Colonic mucosa (tissue), 4 donors: ENCODE data around the gene NUDT6. TPM values are rescaled to one million over a fixed set of nuclear protein-coding genes. Genes with fewer than 3 reads are reported as not detected.

ENCODE experiments used
- DNase-seq: peaks from one replicate; pipeline ENCODE4 v3.0.0-alpha.2; 2020
- H3K27ac ChIP-seq: fragments of 200-600 bp; one replicate; pipeline ENCODE4 v1.8.0; 2021
- H3K27me3 ChIP-seq: fragments of 200-600 bp; one replicate; pipeline ENCODE4 v1.8.0; 2021
- H3K36me3 ChIP-seq: fragments of 200-600 bp; one replicate; pipeline ENCODE4 v1.8.0; 2021
- H3K4me1 ChIP-seq: fragments of 200-600 bp; one replicate; pipeline ENCODE4 v1.8.0; 2021; ENCODE audit warnings: mild to moderate bottlenecking
- H3K4me3 ChIP-seq: fragments of 200-600 bp; one replicate; pipeline ENCODE4 v1.8.0; 2021
- H3K9ac ChIP-seq, 2 donors: one replicate each; pipeline ENCODE4 v1.7.0; 2013; ENCODE audit warnings: control low read depth in 2 of 2, low read depth in 2 of 2, low read length in 2 of 2
- H3K9me3 ChIP-seq: fragments of 200-600 bp; one replicate; pipeline ENCODE4 v1.8.0; 2021
- intact Hi-C: fragments of 100-400 bp; cut with DNase I; formaldehyde crosslinking; loops from one replicate; pipeline ENCODE4 v1.14.1; 2022
- total RNA-seq, 2 donors: library from RNA; stranded (reverse); fragmentation: NEBNext Ultra II Directional in 1 of 2; extraction: Animal tissue kit (Norgen Biotek cat#: 25700) in 1 of 2; gene quantifications; one replicate each; pipeline ENCODE4 v1.2.1, GENCODE V29; 2021
- TF ChIP-seq, protein P1 (sequence below): fragments of 200-600 bp; IDR thresholded peaks from one replicate; pipeline ENCODE4 v1.8.0; 2022; ENCODE audit warnings: antibody characterized with exemption, mild to moderate bottlenecking
- donor health status: healthy.
- donor health status: DM: no; HTN: no; CAD: no.
- donor health status: DM: no; HTN: no; CAD: no.

Gene NUDT6
- total RNA-seq, 2 donors from 2014 or later, result 7.9 to 8.3 TPM

GRCh38 chr4:122842984-122843531 lies 79.3 kb downstream of the NUDT6 start:
- H3K9me3 ChIP-seq, result no peaks in the 10 kb centered on the region
- no peak for DNase-seq
- no peak overlapping the region for H3K27ac ChIP-seq
- TF ChIP-seq, protein P1, sequence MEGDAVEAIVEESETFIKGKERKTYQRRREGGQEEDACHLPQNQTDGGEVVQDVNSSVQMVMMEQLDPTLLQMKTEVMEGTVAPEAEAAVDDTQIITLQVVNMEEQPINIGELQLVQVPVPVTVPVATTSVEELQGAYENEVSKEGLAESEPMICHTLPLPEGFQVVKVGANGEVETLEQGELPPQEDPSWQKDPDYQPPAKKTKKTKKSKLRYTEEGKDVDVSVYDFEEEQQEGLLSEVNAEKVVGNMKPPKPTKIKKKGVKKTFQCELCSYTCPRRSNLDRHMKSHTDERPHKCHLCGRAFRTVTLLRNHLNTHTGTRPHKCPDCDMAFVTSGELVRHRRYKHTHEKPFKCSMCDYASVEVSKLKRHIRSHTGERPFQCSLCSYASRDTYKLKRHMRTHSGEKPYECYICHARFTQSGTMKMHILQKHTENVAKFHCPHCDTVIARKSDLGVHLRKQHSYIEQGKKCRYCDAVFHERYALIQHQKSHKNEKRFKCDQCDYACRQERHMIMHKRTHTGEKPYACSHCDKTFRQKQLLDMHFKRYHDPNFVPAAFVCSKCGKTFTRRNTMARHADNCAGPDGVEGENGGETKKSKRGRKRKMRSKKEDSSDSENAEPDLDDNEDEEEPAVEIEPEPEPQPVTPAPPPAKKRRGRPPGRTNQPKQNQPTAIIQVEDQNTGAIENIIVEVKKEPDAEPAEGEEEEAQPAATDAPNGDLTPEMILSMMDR, result no peak
- no peaks in the 10 kb centered on the region for H3K4me1 ChIP-seq
- no peaks in the 10 kb centered on the region for H3K36me3 ChIP-seq
- no peaks in the 10 kb centered on the region for H3K27me3 ChIP-seq
- no peak overlapping the region for H3K9ac ChIP-seq
- H3K4me3 ChIP-seq, result no peak overlapping the region
- intact Hi-C loops, result no loop called here

Other genes with a start within 250 kb of the NUDT6 start
- 1 to 10 TPM; 1.9 to 4.8 TPM for gene BBS12, start 189.9 kb downstream of the NUDT6 start, total RNA-seq
- 1 to 10 TPM in 1 of 2 donors, under 1 TPM in 1; 0.94 to 5.0 TPM for gene FGF2, start 95.8 kb downstream of the NUDT6 start, total RNA-seq